Karpas-422 (cell line): ENCODE measurements around the gene MARK3. TPM values are rescaled to one million over a fixed set of nuclear protein-coding genes. Genes with fewer than 3 reads are reported as not detected.

Experiments used
- DNase-seq: peaks from one replicate; pipeline ENCODE4 v3.0.0-alpha.2; 2015
- H2AFZ ChIP-seq: fragments of 200-600 bp; sonication (generic); 2 replicates; pipeline ENCODE4 v1.6.1; 2014; ENCODE audit warnings: antibody characterized with exemption, low read length, mixed read lengths
- H3K27ac ChIP-seq: fragments of 200-600 bp; sonication (generic); 2 replicates; pipeline ENCODE4 v1.5.1; 2014; ENCODE audit warnings: mild to moderate bottlenecking, low read length, moderate library complexity
- H3K27me3 ChIP-seq: fragments of 200-600 bp; sonication (generic); 2 replicates; pipeline ENCODE4 v1.6.1; 2014; ENCODE audit warnings: low read length, mixed read lengths
- H3K36me3 ChIP-seq: fragments of 200-600 bp; sonication (generic); 2 replicates; pipeline ENCODE4 v1.6.1; 2014; ENCODE audit warnings: low read length, mixed read lengths; ENCODE audit not compliant: insufficient read depth
- H3K4me1 ChIP-seq: fragments of 200-600 bp; sonication (generic); 2 replicates; pipeline ENCODE4 v1.6.1; 2014; ENCODE audit warnings: mild to moderate bottlenecking, low read length, mixed read lengths
- H3K4me2 ChIP-seq: fragments of 200-600 bp; sonication (generic); 2 replicates; pipeline ENCODE4 v1.6.1; 2014; ENCODE audit warnings: low read length, low read depth, mild to moderate bottlenecking; ENCODE audit not compliant: poor library complexity, severe bottlenecking
- H3K4me3 ChIP-seq: fragments of 200-600 bp; sonication (generic); 2 replicates; pipeline ENCODE4 v1.5.1; 2014; ENCODE audit warnings: mild to moderate bottlenecking, antibody characterized with exemption, low read length, mixed read lengths
- H3K79me2 ChIP-seq: fragments of 200-600 bp; sonication (generic); 2 replicates; pipeline ENCODE4 v1.6.1; 2014; ENCODE audit warnings: mild to moderate bottlenecking, low read length, mixed read lengths
- H3K9ac ChIP-seq: fragments of 200-600 bp; sonication (generic); 2 replicates; pipeline ENCODE4 v1.6.0; 2014; ENCODE audit warnings: low read length
- H3K9me2 ChIP-seq: fragments of 200-600 bp; sonication (generic), shearing (Covaris generic); replicated peaks from 2 replicates; pipeline ENCODE4 v1.6.0; 2014; ENCODE audit warnings: mild to moderate bottlenecking, low read length, moderate library complexity; ENCODE audit not compliant: insufficient read depth
- H3K9me3 ChIP-seq: fragments of 300-700, 200-600 bp; sonication (generic); 2 replicates; pipeline ENCODE4 v1.6.1; 2014; ENCODE audit warnings: low read length, mixed read lengths
- H4K20me1 ChIP-seq: fragments of 200-600 bp; sonication (generic); 2 replicates; pipeline ENCODE4 v1.6.1; 2014; ENCODE audit warnings: mild to moderate bottlenecking, antibody characterized with exemption, low read length, low read depth; ENCODE audit not compliant: insufficient read depth
- total RNA-seq: library from RNA; depleted of rRNA; stranded (reverse); fragments of >200 nt; shearing (Covaris generic); gene quantifications from 2 replicates; pipeline ENCODE4 v1.2.3, GENCODE V29; 2014; ENCODE audit warnings: low replicate concordance

The MARK3 gene
- total RNA-seq, 1 experiment from 2014 or later, result 113 TPM

GRCh38 chr14:103450416-103450815 lies 65.2 kb downstream of the MARK3 start:
- H3K9me2 ChIP-seq, result no peaks in the 10 kb centered on the region
- H3K9me3 ChIP-seq, result no peaks in the 10 kb centered on the region
- no peak overlapping the region for H3K9ac ChIP-seq
- H4K20me1 ChIP-seq, result no peaks in the 10 kb centered on the region
- no peaks in the 10 kb centered on the region for H3K27me3 ChIP-seq
- H3K4me2 ChIP-seq, result no peak overlapping the region
- H3K79me2 ChIP-seq, result peaks cover 87% of the 10 kb centered on the region
- peaks cover 6% of the 10 kb centered on the region; the same call in 1 of the 2 replicates for H3K36me3 ChIP-seq
- H2AFZ ChIP-seq, result no peak overlapping the region
- no peaks in the 10 kb centered on the region for H3K4me1 ChIP-seq
- H3K27ac ChIP-seq, result no peak overlapping the region
- DNase-seq, result no peak
- H3K4me3 ChIP-seq, result no peak overlapping the region

GRCh38 chr14:103451401-103451800 lies 66.2 kb downstream of the MARK3 start:
- no peak for DNase-seq
- Histone ChIP-seq H3K4me2 (no peak overlapping the region), H3K9me2 (no peaks in the 10 kb centered on the region), H4K20me1 (no peaks in the 10 kb centered on the region), H2AFZ (no peak overlapping the region), H3K9me3 (no peaks in the 10 kb centered on the region), H3K27me3 (no peaks in the 10 kb centered on the region), H3K36me3 (peaks cover 6% of the 10 kb centered on the region; the same call in 1 of the 2 replicates), H3K79me2 (peaks cover 87% of the 10 kb centered on the region), H3K4me3 (no peak overlapping the region), H3K4me1 (no peaks in the 10 kb centered on the region), H3K27ac (no peak overlapping the region), H3K9ac (no peak overlapping the region)

- H3K4me1 ChIP-seq, result no peaks in the 10 kb centered on the region
- no peak overlapping the region for H3K4me3 ChIP-seq
- H3K79me2 ChIP-seq, result peaks cover 83% of the 10 kb centered on the region
- H3K36me3 ChIP-seq, result peaks cover 6% of the 10 kb centered on the region; the same call in 1 of the 2 replicates
- no peaks in the 10 kb centered on the region for H3K9me3 ChIP-seq
- no peaks in the 10 kb centered on the region for H3K27me3 ChIP-seq
- no peak overlapping the region for H2AFZ ChIP-seq
- H3K9ac ChIP-seq, result no peak overlapping the region
- H3K4me2 ChIP-seq, result no peak overlapping the region
- no peak for DNase-seq
- H4K20me1 ChIP-seq, result no peaks in the 10 kb centered on the region
- no peak overlapping the region for H3K27ac ChIP-seq
- no peaks in the 10 kb centered on the region for H3K9me2 ChIP-seq
These were observed 68.6 kb downstream of the MARK3 start for GRCh38 chr14:103453791-103454190.

GRCh38 chr14:103456167-103456835 lies 71.1 kb downstream of the MARK3 start:
- no peaks in the 10 kb centered on the region for H3K9me3 ChIP-seq
- H3K4me3 ChIP-seq, result no peak overlapping the region
- H3K4me1 ChIP-seq, result no peaks in the 10 kb centered on the region
- no peak overlapping the region for H3K27ac ChIP-seq
- peaks cover 11% of the 10 kb centered on the region; the same call in 1 of the 2 replicates for H3K36me3 ChIP-seq
- H3K79me2 ChIP-seq, result peaks cover 83% of the 10 kb centered on the region
- no peak overlapping the region for H2AFZ ChIP-seq
- no peak overlapping the region for H3K4me2 ChIP-seq
- H3K9me2 ChIP-seq, result no peaks in the 10 kb centered on the region
- no peaks in the 10 kb centered on the region for H4K20me1 ChIP-seq
- H3K9ac ChIP-seq, result no peak overlapping the region
- no peaks in the 10 kb centered on the region for H3K27me3 ChIP-seq
- DNase-seq, result no peak

GRCh38 chr14:103460415-103460814 lies 75.2 kb downstream of the MARK3 start:
- H4K20me1 ChIP-seq, result no peaks in the 10 kb centered on the region
- no peaks in the 10 kb centered on the region for H3K9me2 ChIP-seq
- no peak for DNase-seq
- no peak overlapping the region for H3K9ac ChIP-seq
- H2AFZ ChIP-seq, result no peak overlapping the region
- H3K27ac ChIP-seq, result no peak overlapping the region
- no peaks in the 10 kb centered on the region for H3K9me3 ChIP-seq
- no peak overlapping the region for H3K4me3 ChIP-seq
- no peaks in the 10 kb centered on the region for H3K4me1 ChIP-seq
- no peaks in the 10 kb centered on the region for H3K27me3 ChIP-seq
- no peak overlapping the region for H3K4me2 ChIP-seq
- H3K36me3 ChIP-seq, result peaks cover 21% of the 10 kb centered on the region; the same call in 1 of the 2 replicates
- H3K79me2 ChIP-seq, result peaks cover 52% of the 10 kb centered on the region

- no peaks in the 10 kb centered on the region for H4K20me1 ChIP-seq
- DNase-seq, result no peak
- peaks cover 40% of the 10 kb centered on the region for H3K36me3 ChIP-seq
- H3K9me2 ChIP-seq, result no peaks in the 10 kb centered on the region
- no peak overlapping the region for H3K9ac ChIP-seq
- no peak overlapping the region for H3K27ac ChIP-seq
- H3K4me2 ChIP-seq, result no peak overlapping the region
- H3K9me3 ChIP-seq, result no peaks in the 10 kb centered on the region
- no peak overlapping the region for H2AFZ ChIP-seq
- H3K4me1 ChIP-seq, result no peaks in the 10 kb centered on the region
- H3K27me3 ChIP-seq, result no peaks in the 10 kb centered on the region
- no peak overlapping the region for H3K4me3 ChIP-seq
- peaks cover 31% of the 10 kb centered on the region for H3K79me2 ChIP-seq
These were observed 77.9 kb downstream of the MARK3 start for GRCh38 chr14:103463149-103463548.

GRCh38 chr14:103463851-103464250 lies 78.6 kb downstream of the MARK3 start:
- Histone ChIP-seq H3K9ac (no peak overlapping the region), H3K9me3 (no peaks in the 10 kb centered on the region), H3K27ac (no peak overlapping the region), H3K9me2 (no peaks in the 10 kb centered on the region), H3K27me3 (no peaks in the 10 kb centered on the region), H3K4me2 (no peak overlapping the region), H3K36me3 (peaks cover 45% of the 10 kb centered on the region), H3K79me2 (peaks cover 25% of the 10 kb centered on the region), H3K4me3 (no peak overlapping the region), H2AFZ (no peak overlapping the region), H4K20me1 (no peaks in the 10 kb centered on the region), H3K4me1 (no peaks in the 10 kb centered on the region)
- no peak for DNase-seq

GRCh38 chr14:103472939-103473338 lies 87.7 kb downstream of the MARK3 start:
- Histone ChIP-seq H3K4me1 (no peaks in the 10 kb centered on the region), H3K4me3 (no peak overlapping the region), H3K4me2 (no peak overlapping the region), H3K27ac (no peak overlapping the region), H3K36me3 (peaks cover 47% of the 10 kb centered on the region), H3K79me2 (0 out of 2 replicates have a peak, but pooled peaks cover 8% of the 10 kb centered on the region), H3K9me2 (no peaks in the 10 kb centered on the region), H4K20me1 (no peaks in the 10 kb centered on the region), H3K9ac (no peak overlapping the region), H3K9me3 (no peaks in the 10 kb centered on the region), H2AFZ (no peak overlapping the region), H3K27me3 (no peaks in the 10 kb centered on the region)
- no peak for DNase-seq
